ENCODE data around the gene TRMT1L.
A peak's percentile ranks its signal among the peaks of the same experiment; 100 is the strongest.
"Not testable (repeated sequence)": the region's sequence is repeated elsewhere in the genome, so short reads cannot be mapped to it uniquely, and the experiment has no call there.

TRMT1L gene, protein sequence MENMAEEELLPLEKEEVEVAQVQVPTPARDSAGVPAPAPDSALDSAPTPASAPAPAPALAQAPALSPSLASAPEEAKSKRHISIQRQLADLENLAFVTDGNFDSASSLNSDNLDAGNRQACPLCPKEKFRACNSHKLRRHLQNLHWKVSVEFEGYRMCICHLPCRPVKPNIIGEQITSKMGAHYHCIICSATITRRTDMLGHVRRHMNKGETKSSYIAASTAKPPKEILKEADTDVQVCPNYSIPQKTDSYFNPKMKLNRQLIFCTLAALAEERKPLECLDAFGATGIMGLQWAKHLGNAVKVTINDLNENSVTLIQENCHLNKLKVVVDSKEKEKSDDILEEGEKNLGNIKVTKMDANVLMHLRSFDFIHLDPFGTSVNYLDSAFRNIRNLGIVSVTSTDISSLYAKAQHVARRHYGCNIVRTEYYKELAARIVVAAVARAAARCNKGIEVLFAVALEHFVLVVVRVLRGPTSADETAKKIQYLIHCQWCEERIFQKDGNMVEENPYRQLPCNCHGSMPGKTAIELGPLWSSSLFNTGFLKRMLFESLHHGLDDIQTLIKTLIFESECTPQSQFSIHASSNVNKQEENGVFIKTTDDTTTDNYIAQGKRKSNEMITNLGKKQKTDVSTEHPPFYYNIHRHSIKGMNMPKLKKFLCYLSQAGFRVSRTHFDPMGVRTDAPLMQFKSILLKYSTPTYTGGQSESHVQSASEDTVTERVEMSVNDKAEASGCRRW

DNA sequence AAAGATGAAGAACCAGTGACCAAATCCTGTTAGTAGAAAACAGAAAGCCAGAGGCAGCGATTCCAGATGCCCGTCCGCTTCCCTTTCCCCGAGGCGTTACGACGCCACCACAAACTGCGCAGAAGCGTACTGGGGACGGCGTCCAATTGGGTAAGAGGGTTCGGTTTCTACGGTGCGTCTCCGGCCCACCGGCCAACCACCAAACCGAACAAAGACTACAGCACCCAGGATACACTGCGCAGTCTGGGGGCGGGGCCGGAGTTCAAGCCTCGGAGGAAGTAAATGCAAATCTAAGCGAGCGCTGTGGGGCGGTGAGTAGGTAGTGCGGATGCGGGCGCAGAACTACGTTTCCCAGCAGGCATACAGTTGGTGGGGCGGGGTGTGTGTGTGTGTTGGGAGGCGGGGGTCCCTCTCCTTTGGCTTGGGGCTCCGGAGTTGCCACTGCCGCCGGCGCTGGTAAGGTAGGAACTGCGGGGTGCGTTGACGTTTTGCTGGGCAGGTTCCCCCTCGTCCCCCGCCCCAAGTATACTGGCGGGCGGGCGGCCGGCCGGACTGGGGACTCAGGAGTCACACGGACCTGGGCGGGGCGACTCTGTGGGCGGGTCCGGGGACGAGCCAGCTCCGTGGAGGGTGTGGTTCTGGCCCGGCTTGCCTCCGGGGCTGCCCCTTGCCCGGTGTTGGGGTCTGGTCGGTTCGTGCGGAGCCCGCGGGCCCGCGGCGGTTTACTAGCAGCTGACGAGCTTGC lies at the start of gene TRMT1L, which contains the start of gene SWT1:
TSS of gene TRMT1L (minus strand) at position 100 of the 745 bp plus-strand sequence. CDS start 241 bp downstream, outside the sequence.
TSS of gene SWT1 (plus strand) at position 314 of the 745 bp plus-strand sequence. CDS start 3,675 bp downstream, outside the sequence.
- in situ Hi-C loops (cut with MboI; ENCODE audit: low pct_unique_long_range_greater_than_20kb, low sequenced_read_pairs): loop anchor here (25.0 kb wide), 1 partner anchor 170 kb away; no protein-coding TSS in a partner anchor
- DNase-seq: peak; percentile 99

DNA sequence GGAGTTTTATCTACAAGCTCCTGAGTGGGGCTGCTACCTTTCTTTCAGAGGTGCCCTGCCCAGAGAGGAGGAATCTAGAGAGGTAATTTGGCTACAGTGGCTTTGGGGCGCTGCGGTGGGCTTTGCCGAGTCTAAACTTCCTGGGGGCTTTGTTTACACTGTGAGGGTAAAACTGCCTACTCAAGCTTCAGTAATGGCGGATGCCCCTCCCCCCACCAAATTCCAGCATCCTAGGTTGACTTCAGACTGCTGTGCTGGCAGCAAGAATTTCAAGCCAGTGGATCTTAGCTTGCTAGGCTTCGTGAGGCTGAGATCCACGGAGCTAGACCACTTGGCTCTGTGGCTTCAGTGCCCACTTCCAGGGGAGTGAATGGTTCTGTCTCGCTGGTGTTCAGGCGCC lies 44.1 kb upstream of the TRMT1L start:
- in situ Hi-C loops (cut with MboI; ENCODE audit: low pct_unique_long_range_greater_than_20kb, low sequenced_read_pairs): no loop called here
- DNase-seq: no peak

DNA sequence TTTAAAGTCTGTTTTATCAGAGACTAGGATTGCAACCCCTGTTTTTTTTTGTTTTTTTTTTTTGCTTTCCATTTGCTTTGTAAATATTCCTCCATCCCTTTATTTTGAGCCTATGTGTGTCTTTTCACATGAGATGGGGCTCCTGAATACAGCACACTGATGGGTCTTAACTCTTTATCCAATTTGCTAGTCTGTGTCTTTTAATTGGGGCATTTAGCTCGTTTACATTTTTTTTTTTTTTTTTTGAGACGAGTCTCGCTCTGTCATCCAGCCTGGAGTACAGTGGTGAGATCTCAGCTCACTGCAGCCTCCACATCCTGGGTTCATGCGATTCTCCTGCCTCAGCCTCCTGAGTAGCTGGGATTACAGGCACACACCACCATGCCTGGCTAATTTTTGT lies 42.0 kb upstream of the TRMT1L start:
- in situ Hi-C loops (cut with MboI; ENCODE audit: low pct_unique_long_range_greater_than_20kb, low sequenced_read_pairs); DNase-seq: not testable (repeated sequence)

DNA sequence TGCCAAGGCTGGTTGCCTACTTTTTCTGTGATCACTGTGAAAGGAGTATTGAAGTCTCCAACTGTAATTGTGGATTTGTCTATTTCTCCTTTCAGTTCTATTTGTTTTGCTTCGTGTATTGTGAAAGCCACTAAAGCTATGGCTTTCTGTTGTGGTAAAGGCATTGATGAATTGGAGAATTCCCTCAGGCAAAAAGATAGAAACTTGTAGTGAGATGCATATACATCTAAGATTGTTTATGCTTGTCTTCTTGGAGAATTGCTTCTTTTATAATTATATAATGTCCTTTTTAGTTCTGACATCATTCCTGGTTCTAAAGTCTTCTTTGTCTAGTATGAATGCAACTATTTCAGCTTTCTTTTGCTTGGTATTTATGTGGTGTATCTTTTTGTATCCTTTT lies 37.0 kb upstream of the TRMT1L start:
- in situ Hi-C loops (cut with MboI; ENCODE audit: low pct_unique_long_range_greater_than_20kb, low sequenced_read_pairs): no loop called here
- no peak for DNase-seq

DNA sequence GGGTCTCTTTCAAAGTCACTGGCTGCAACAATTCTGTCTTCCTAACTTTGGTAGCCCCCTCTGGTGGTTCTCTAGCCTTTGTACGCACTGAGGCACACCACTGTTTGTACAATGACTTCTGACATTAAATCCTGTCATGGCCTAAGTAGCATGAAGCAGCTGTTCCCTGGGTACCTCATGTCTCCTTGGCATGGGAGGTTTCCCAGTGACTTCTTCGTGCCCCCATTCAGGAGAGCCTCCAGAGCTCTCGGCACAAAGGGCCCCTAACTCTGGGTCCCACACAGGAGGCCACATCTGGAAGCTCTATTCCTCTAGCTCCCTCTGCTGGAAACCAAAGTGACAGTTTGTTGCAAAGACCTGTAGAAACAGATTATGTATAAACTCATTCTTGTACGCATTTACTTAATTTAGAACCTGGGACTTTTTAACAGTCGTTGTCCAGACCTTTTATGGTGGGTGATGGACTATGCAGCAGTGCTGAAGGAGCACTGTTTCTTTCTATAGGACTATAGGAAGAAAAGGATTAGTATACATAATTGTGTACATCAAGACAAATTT lies 13.6 kb upstream of the TRMT1L start:
- peak; percentile 86 for DNase-seq
- in situ Hi-C loops (cut with MboI; ENCODE audit: low pct_unique_long_range_greater_than_20kb, low sequenced_read_pairs): loop anchor here (25.0 kb wide), 1 partner anchor 183 kb away; no protein-coding TSS in a partner anchor

DNA sequence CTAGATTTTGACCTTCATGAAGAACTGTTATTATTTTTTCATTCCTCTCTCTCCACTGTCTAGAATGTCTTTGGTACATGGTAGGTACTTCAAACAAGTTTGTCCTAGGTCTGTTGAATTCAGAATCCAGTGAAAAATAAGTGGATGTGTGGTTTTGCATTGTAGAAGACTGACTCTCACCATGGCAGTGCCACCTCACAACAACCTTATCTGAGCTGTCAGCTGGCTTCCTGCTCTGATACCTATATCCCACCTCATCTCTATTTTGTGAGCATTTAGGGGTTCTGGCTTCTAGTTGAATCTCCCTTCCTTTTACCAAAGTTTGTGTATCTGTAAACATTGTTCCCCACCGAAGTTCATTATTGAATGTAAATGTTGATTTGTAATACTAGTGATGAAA lies 9.4 kb upstream of the TRMT1L start:
- peak; percentile 15 for DNase-seq
- in situ Hi-C loops (cut with MboI; ENCODE audit: low pct_unique_long_range_greater_than_20kb, low sequenced_read_pairs): loop anchor here (25.0 kb wide), 1 partner anchor 179 kb away; no protein-coding TSS in a partner anchor

DNA sequence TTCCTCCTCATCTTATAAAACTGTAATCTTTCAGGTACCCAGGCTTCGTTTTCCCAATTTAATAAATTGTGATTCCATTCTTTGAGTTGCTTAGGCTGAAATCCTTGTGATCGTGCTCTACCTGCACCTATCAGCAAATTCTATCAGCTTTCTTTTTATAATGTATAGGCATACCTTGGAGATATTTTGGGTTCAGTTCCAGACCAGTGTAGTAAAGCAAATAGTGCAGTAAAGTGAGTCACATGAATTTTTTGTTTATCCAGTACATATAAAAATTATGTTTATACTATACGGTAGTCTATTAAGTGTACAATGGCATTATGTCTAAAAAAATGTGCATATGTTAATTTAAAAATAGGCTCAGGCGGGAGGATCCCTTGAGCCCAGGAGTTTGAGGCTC lies 5.7 kb upstream of the TRMT1L start:
- in situ Hi-C loops (cut with MboI; ENCODE audit: low pct_unique_long_range_greater_than_20kb, low sequenced_read_pairs): loop anchor here (25.0 kb wide), 1 partner anchor 175 kb away; no protein-coding TSS in a partner anchor
- DNase-seq: no peak

DNA sequence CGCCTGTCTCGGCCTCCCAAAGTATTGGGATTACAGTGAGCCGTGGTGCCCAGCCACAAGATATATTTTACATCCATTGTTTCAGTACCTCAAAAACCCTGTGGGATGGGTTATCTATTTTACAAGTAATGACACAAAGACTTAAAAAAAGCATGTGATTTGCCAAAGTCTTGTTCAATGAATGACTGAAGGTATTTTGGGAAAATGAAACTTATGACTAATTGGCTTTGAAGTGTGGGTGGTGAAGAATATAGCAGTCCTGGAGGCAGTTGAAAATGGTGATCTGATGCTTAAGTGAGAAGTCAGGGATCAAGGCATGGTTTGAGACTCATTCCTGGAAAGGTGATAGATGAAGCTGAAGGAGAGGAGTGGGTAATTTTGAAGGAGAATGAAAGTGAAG lies 3.2 kb upstream of the TRMT1L start:
- no peak for DNase-seq
- in situ Hi-C loops (cut with MboI; ENCODE audit: low pct_unique_long_range_greater_than_20kb, low sequenced_read_pairs): loop anchor here (25.0 kb wide), 1 partner anchor 173 kb away; no protein-coding TSS in a partner anchor

DNA sequence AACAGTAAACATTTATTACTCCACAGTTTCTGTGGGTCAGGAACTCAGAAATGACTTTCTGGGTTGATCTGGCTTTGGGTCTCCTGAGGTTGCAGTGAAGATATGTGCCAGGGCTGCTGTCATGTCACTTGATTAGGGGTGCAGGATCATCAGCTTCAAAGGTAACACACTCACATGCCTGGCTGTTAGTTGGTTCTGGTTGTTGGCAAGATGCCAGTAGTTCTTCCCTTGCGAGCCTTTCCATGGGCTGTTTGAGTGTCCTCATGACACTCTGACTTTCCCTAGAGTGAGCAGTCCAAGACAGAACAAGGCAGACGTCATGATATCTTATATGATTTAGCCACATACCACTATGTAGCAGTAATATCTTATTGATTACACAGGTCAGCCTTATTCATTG lies 2.0 kb upstream of the TRMT1L start:
- in situ Hi-C loops (cut with MboI; ENCODE audit: low pct_unique_long_range_greater_than_20kb, low sequenced_read_pairs): loop anchor here (25.0 kb wide), 1 partner anchor 171 kb away; no protein-coding TSS in a partner anchor
- DNase-seq: no peak

DNA sequence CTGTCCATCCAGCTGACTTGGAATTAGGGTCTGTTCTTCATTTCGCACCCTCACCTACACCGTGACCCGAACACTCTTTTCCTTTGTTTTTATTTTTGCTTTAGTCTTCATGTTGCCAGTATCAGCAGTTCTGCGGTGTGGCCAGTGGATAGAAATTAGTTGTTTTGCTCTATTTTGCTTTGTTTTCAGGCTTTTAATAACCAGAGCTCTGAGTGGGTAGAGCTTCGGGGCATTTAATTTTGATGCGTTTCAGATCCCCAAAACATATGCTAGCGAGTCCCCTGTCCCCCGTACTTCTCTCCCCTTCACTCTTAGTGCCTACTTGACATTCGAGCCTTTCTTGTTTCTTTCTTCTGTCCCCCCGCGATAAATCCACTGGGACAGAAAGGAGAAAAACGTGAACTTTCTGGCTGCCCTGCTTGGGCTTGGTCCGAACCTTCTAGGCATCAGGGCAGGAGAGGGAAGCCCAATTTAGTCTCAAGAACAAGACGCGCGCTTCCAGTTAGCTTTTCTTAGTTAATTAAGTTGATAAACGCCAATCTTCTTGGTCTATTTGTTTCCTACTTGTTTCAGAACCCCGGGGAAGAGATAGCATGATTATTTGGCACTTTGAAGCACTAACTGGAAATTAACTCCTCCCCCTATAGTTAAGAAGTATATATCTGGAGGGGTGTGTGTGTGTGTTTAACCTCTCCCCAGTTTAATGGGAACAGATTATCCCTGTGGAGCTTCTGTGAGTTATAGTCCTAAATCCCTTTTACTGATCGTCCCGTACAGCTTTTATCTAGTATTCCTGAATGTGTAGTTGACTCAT lies 1.1 kb upstream of the TRMT1L start:
- DNase-seq: no peak
- in situ Hi-C loops (cut with MboI; ENCODE audit: low pct_unique_long_range_greater_than_20kb, low sequenced_read_pairs): loop anchor here (25.0 kb wide), 1 partner anchor 171 kb away; no protein-coding TSS in a partner anchor

DNA sequence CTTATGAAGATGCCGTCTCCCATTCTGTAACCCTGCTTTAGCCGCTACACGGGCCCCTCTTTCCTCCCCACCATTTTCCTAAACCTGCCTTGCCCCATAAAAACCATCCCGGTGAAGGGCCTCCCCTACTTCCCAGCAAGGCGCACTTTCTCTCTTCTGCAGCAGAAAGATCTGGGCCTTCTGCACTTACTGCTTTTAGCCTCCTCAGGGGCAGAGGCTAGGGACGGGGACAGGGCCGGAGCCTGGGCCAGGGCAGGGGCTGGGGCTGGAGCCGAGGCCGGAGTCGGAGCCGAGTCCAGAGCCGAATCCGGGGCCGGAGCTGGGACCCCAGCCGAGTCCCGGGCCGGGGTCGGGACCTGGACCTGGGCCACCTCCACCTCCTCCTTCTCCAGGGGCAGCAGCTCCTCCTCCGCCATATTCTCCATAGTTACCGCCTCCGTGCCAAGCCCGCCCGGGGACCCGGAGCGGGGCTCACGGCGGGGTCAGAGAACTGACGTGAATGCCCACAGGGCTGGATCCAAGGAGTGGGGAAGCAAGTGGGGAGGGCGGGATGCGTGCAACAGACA lies 382 bp downstream of the TRMT1L start:
- no peak for DNase-seq
- in situ Hi-C loops (cut with MboI; ENCODE audit: low pct_unique_long_range_greater_than_20kb, low sequenced_read_pairs): loop anchor here (25.0 kb wide), 1 partner anchor 169 kb away; no protein-coding TSS in a partner anchor

DNA sequence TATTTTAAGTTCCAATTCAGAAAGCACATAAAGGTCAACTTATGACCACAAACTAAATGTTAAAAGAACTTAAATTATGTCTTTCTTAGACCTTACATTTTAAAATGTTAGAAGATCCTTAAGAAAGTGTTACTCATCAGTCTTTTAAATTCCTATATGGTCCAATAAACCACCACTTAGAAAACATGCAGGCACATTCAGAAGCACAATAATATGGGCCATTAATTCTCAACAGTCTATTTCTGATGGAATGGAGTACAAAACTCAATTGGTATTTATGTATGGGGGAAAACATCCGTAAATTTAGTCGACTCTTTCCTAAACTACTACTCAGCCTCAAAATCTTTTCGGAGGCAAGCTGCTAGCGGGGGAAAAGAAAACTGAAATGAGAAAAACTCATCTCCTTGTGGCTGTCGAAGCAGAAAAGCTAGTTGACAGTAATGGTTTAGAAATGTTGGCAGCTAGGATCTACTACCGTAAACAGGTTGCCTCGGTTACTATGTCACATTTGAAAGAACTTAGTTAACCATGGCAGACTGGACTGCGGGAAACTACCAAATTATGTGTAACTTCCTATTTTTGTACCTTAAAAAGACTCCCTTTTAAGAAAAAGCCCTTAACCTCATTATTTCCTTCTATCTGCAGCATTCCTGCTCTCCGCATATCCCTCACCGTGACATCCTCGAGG lies 1.0 kb downstream of the TRMT1L start:
- in situ Hi-C loops (cut with MboI; ENCODE audit: low pct_unique_long_range_greater_than_20kb, low sequenced_read_pairs): loop anchor here (25.0 kb wide), 1 partner anchor 168 kb away; no protein-coding TSS in a partner anchor
- peak; percentile 60 for DNase-seq

DNA sequence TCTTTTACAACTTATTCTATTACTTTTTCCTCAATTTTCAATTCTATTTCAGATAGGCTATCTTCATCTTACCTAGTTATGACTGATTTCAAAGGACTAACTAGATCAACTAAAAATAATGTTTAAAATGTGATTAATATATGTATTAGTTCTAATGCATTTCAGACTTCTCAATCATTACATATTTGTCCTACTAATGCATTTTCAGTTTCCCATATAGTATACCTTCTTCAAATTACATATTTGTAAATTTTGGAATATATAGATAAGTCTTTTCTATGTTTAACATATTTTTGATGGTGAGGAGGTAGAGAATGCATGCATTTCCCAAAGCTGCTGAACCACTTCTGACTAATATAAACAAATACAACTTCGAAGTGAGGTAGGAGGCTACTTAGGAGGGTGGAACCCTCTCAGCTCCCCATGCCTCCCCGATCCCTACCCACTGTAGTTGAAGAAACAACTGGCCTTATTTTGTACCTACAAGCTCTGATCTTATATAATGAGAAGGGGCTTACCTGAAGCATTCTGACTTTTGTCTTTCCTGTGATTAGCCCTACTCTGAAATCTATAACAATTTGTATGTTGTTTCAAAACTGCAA lies 1.7 kb downstream of the TRMT1L start:
- in situ Hi-C loops (cut with MboI; ENCODE audit: low pct_unique_long_range_greater_than_20kb, low sequenced_read_pairs): loop anchor here (25.0 kb wide), 1 partner anchor 168 kb away; no protein-coding TSS in a partner anchor
- DNase-seq: no peak

DNA sequence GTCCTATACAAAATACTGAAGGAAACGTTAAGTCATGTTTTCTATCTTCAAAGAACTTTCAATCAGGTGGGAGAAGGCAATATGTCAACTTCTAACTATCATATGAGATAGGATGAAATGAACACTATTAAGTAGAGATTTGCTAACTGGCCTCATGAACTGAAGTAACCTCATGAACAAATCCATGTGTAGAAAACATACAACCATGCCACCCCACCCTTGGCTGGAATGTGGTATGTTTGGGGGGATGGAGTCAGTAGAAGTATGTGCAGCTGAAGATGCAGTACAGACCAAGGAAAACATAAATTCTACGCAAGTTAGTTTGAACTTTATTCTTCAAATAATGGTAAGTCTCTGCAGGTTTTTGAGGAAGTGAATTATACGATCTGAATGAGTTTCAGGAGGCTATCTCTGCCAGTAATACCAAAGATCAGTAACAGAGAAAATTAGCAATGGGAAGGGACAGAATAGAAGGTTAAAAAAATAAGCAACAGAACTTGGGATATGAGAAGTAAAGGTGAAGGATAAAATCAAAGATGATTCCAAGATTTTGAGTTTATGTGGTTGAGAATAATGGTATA lies 4.5 kb downstream of the TRMT1L start:
- in situ Hi-C loops (cut with MboI; ENCODE audit: low pct_unique_long_range_greater_than_20kb, low sequenced_read_pairs): loop anchor here (25.0 kb wide), 1 partner anchor 165 kb away; no protein-coding TSS in a partner anchor
- DNase-seq: peak; percentile 32

DNA sequence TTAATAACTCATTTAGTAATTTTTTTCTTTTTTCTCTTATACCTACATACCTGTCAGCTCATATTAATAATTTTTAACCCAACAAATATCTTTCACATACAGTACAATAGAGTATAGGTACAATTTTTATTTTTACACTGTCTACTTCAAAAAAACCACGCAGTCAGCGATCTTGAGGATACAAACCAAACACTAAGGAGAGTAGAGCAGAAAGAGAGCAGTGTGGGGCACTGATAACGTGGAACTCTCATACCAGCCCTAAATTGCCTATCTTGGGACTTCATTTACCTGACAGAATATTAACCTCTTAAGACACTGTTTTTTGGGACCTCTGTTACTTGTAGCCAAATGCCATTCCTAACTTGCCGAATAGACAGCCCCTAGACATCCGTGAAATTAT lies 5.5 kb downstream of the TRMT1L start:
- in situ Hi-C loops (cut with MboI; ENCODE audit: low pct_unique_long_range_greater_than_20kb, low sequenced_read_pairs): loop anchor here (25.0 kb wide), 1 partner anchor 164 kb away; no protein-coding TSS in a partner anchor
- DNase-seq: no peak

DNA sequence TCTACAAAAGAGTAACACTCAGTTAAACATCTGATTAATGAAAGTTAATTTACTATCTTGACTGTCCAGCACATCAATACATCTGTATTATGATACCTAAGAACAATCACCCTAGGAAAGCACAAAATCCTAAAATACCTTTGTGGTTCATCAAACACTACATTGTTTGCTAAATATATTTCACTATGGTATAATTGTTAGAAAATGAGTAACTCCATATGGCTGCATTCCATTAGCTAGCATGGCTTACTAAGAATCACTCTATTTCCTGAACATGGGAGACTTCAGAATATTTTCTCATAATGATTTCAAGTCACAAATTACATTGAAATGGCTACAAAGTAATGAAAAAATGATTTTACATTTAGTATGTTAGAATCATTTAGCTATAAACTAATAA lies 12.5 kb downstream of the TRMT1L start:
- in situ Hi-C loops (cut with MboI; ENCODE audit: low pct_unique_long_range_greater_than_20kb, low sequenced_read_pairs): no loop called here
- no peak for DNase-seq

Measured in KBM-7 (cell line).